Left ventricle myocardium inferior (tissue), 1 donor: Measurements from ENCODE around the gene RNU1-2. TPM values are rescaled to one million over a fixed set of nuclear protein-coding genes. Genes with fewer than 3 reads are reported as not detected.
"Not testable (repeated sequence)": the region's sequence is repeated elsewhere in the genome, so short reads cannot be mapped to it uniquely, and the experiment has no call there.

Experiments
- DNase-seq: peaks from one replicate; pipeline ENCODE4 v3.0.0-alpha.2; 2020
- H3K27ac ChIP-seq: fragments of 200-600 bp; replicated peaks from 2 replicates; pipeline ENCODE4 v1.8.0; 2021
- H3K27me3 ChIP-seq: fragments of 200-600 bp; 2 replicates; pipeline ENCODE4 v1.8.0; 2021; ENCODE audit warnings: low read depth
- H3K36me3 ChIP-seq: fragments of 200-600 bp; 2 replicates; pipeline ENCODE4 v1.8.0; 2021
- H3K4me1 ChIP-seq: fragments of 200-600 bp; 2 replicates; pipeline ENCODE4 v1.8.0; 2021
- H3K4me3 ChIP-seq: fragments of 200-600 bp; 2 replicates; pipeline ENCODE4 v1.8.0; 2021; ENCODE audit warnings: mild to moderate bottlenecking, moderate library complexity
- H3K9me3 ChIP-seq: fragments of 200-600 bp; replicated peaks from 2 replicates; pipeline ENCODE4 v1.8.0; 2021
- intact Hi-C: fragments of 100-400 bp; cut with micrococcal nuclease; formaldehyde crosslinking; loops from one replicate; pipeline ENCODE4 v1.11.0; 2022
- long read RNA-seq: library from polyadenylated mRNA; unstranded; transcript quantifications from one replicate; pipeline ENCODE4 v2.0.0, GENCODE V29; 2021
- total RNA-seq: library from RNA; stranded (reverse); fragmentation: NEBNext Ultra II Directional; extraction: Animal tissue kit (Norgen Biotek cat#: 25700); gene quantifications from one replicate; pipeline ENCODE4 v1.2.1, GENCODE V29; 2021
- donor health status: DM: no; HTN: yes; CAD: no; lungs with severe emphysema.

Gene RNU1-2
- total RNA-seq = 6,072 TPM
- long read RNA-seq = 0 reads

GRCh38 chr1:16895598-16896315 is at the start of gene RNU1-2:
RNU1-2 (plus strand) TSS chr1:16895980.
- intact Hi-C loops, DNase-seq, H3K4me1 ChIP-seq, H3K9me3 ChIP-seq, H3K27me3 ChIP-seq, H3K36me3 ChIP-seq: not testable (repeated sequence)
- peak within 1 kb of the TSS; percentile 82 for H3K27ac ChIP-seq
- H3K4me3 ChIP-seq = peak within 1 kb of the TSS; percentile 50

GRCh38 chr1:16856201-16856600 is 39.6 kb upstream of the RNU1-2 start:
- peaks cover 23% of the 10 kb centered on the region for H3K27me3 ChIP-seq
- H3K9me3 ChIP-seq, H3K4me1 ChIP-seq, H3K27ac ChIP-seq, DNase-seq, H3K36me3 ChIP-seq, intact Hi-C loops, H3K4me3 ChIP-seq: not testable (repeated sequence)

- H3K4me1 ChIP-seq, H3K27ac ChIP-seq, DNase-seq, H3K36me3 ChIP-seq, H3K4me3 ChIP-seq, intact Hi-C loops, H3K9me3 ChIP-seq: not testable (repeated sequence)
- H3K27me3 ChIP-seq = peaks cover 28% of the 10 kb centered on the region
Observed at GRCh38 chr1:16859167-16860041, 36.4 kb upstream of the RNU1-2 start.

GRCh38 chr1:16860048-16860447 is 35.7 kb upstream of the RNU1-2 start:
- H3K36me3 ChIP-seq, H3K4me1 ChIP-seq, H3K27ac ChIP-seq, DNase-seq, H3K9me3 ChIP-seq, intact Hi-C loops, H3K4me3 ChIP-seq: not testable (repeated sequence)
- peaks cover 28% of the 10 kb centered on the region for H3K27me3 ChIP-seq

DNA sequence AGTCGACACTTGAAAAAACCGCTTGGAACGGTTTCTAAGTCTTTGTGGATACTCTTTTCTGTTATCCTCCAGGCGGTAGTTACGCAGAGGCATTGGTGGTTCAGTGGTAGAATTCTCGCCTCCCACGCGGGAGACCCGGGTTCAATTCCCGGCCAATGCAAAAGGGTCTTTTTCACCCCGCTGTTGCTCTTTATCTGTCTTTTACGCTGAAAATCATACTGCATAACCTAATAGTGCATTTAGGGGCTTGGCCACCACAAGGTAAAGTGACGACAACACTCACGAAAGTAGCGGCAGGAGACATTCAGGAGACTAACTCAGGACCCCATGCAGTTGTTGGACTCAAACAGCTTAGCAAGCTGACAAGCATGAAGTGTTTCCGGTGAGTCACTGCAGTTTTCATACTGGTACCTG is 33.9 kb upstream of the RNU1-2 start:
- H3K4me1 ChIP-seq, H3K27ac ChIP-seq, H3K9me3 ChIP-seq, H3K36me3 ChIP-seq, H3K4me3 ChIP-seq, DNase-seq, intact Hi-C loops: not testable (repeated sequence)
- peaks cover 28% of the 10 kb centered on the region for H3K27me3 ChIP-seq

DNA sequence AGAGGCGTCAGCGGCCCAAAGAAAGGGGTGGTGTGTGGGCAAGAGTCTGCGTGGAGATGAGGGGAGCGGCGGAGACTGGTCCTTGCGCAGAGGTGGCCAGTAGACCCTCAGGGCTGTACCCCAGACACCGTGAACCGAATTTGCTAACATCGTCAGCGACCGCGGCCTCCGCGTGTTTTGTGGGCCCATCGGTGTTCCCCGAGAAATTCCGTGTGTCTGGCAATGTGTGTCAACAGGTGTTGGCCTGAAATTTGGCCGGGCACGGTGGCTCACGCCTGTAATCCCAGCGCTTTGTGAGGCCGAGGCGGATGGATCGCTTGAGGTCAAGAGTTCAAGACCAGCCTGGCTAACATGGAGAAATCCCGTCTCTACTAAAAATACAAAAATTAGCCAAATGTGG is 33.4 kb upstream of the RNU1-2 start:
- H3K4me1 ChIP-seq, H3K27ac ChIP-seq, intact Hi-C loops, DNase-seq, H3K4me3 ChIP-seq, H3K9me3 ChIP-seq, H3K36me3 ChIP-seq: not testable (repeated sequence)
- H3K27me3 ChIP-seq = peaks cover 27% of the 10 kb centered on the region

DNA sequence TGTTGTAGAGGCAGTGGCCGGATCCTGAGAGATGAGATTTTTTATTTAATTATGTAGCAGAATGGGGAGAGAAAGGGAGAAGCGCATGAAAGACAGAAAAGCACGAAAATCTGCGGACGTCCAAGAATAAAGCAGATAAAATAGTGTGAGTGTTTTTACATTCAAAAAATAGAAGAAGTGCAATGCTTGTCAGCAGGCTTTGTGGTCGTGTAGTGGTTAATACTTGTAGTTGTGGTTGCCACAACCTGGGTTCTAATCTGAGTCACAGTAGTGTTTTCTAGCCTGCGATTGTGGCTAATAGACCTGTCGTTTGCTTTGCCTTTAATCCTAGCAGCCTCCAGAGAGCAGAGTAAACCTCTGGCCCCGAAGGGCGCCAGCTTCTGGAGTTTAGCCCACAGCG is 32.8 kb upstream of the RNU1-2 start:
- H3K27ac ChIP-seq, intact Hi-C loops, H3K9me3 ChIP-seq, H3K4me1 ChIP-seq, H3K36me3 ChIP-seq, DNase-seq, H3K4me3 ChIP-seq: not testable (repeated sequence)
- H3K27me3 ChIP-seq = peaks cover 24% of the 10 kb centered on the region

- H3K4me1 ChIP-seq, H3K9me3 ChIP-seq, H3K27ac ChIP-seq, intact Hi-C loops, H3K4me3 ChIP-seq, DNase-seq, H3K36me3 ChIP-seq: not testable (repeated sequence)
- peaks cover 12% of the 10 kb centered on the region for H3K27me3 ChIP-seq
Observed at GRCh38 chr1:16866926-16867707, 28.7 kb upstream of the RNU1-2 start.

DNA sequence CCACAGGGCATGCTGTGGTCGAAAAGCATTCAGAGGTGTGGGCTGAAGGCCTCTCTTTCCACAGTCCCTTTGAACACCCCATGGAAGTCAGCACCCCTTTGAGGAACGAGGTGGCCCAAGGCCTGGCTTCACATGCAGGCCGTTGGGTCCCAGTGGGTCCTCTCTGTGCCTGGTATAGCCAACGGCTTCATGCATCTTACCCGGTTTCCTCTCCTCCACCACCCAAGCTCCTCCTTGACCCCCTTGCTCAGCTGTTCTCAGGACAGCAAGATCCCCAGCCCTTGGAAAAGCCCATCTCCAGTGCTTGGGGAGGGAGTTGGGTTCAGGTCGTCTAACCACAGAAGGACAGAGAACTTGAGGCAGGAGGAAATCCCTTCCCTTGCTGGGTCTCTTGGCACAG is 27.0 kb upstream of the RNU1-2 start:
- intact Hi-C loops, DNase-seq, H3K9me3 ChIP-seq, H3K4me1 ChIP-seq, H3K4me3 ChIP-seq, H3K27ac ChIP-seq, H3K36me3 ChIP-seq: not testable (repeated sequence)
- peaks cover 12% of the 10 kb centered on the region for H3K27me3 ChIP-seq

GRCh38 chr1:16869996-16870395 is 25.8 kb upstream of the RNU1-2 start:
- H3K9me3 ChIP-seq, H3K4me1 ChIP-seq, H3K36me3 ChIP-seq, DNase-seq, H3K27ac ChIP-seq, H3K4me3 ChIP-seq, intact Hi-C loops: not testable (repeated sequence)
- peaks cover 17% of the 10 kb centered on the region for H3K27me3 ChIP-seq

DNA sequence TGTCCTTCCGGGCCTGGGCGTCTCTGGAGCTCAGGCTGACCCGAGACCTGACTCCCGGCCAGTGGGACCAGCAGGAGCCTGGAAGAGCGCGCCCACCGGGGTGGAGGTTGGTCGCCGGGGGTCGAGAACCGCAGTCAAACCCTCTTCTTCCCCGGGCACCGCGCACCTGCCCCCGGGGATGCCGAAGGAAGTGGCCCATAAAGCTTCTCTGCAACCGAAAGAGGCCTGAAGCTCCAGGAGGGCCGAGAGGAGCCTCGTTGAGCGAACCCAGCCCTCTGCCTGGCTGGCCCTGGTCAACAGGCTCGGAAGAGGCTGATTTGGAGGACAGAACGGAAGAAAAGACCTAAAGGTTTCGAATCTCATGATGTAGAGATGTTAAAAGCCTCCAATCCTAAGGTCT is 24.6 kb upstream of the RNU1-2 start:
- H3K4me1 ChIP-seq, H3K9me3 ChIP-seq, H3K4me3 ChIP-seq, intact Hi-C loops, H3K27ac ChIP-seq, H3K36me3 ChIP-seq, DNase-seq: not testable (repeated sequence)
- peaks cover 27% of the 10 kb centered on the region for H3K27me3 ChIP-seq

DNA sequence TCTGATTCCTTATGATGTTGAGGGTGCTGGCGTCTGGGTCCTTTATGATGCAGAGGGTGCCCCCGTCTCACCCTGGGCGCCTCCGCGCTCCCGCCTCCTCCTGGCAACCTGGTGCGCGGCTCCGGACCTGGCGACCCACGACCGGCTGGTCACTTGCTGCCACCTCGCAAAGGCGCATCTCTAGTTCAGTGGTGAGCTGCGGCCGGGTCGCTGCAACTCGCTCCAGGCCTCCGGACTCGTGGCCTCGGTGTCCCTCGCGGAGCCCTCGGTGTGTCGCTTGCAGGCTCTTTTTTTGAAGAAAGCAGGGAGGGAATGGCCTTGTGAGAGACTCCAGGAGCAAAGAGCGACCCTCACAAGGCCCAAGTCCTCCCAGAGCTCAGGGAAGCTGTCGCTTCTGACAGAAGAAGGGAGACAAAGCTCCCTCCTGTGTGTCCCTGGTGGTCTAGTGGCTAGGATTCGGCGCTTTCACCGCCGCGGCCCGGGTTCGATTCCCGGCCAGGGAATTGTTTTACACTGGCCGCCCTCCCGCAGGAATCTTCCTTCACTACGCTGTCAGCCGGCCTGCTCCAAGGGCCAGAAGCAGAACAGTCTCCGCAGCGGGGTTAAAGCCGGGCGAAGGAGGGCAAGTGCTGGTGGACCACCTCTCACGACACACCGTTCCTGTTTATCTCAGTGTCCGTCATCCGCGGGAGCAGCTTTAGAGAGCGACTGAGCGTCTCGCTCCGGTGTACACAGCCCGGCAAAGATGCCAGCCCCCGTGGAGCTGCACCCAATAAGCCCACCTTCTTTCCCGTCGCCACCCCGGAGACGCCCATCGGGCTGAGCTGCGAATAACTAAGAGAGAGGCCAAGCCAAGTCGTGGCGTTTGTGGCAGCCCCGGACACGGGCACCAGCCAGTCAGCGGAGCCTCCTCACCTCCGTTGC is 23.4 kb upstream of the RNU1-2 start:
- intact Hi-C loops, H3K27ac ChIP-seq, H3K4me1 ChIP-seq, H3K36me3 ChIP-seq, DNase-seq, H3K9me3 ChIP-seq: not testable (repeated sequence)
- Histone ChIP-seq H3K27me3 (peaks cover 37% of the 10 kb centered on the region), H3K4me3 (peak overlapping the region; percentile 54)
